Measurements from ENCODE around the gene NAALADL2.

DNA sequence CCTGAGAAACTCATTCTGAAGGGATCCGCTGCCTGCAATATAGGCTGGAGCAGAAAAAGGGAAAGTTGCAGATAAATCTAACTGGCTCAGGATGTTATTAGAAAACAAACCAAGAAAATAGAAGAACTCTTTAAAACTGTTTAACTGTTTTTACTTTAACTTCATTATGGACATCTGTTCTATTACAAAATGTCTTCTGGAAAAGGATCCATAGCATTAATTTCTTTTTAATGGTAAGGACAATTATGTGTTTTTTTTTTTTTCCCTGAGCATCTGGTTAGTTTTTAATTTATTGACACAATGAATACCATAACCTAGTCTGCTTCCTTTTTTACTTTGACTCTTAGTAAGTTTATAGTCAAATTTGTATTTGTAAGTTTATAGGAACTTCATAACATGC, 239.5 kb downstream of the NAALADL2 start:
- TF ChIP-seq FOXM1 (IDR thresholded peaks at IDR 0.05; ENCODE audit: borderline replicate concordance, low read depth) (no peak), EP300 (IDR thresholded peaks at IDR 0.05; ENCODE audit: borderline replicate concordance) (no peak), RAD21 (IDR thresholded peaks at IDR 0.05; ENCODE audit: low read depth) (no peak), TAF1 (IDR thresholded peaks at IDR 0.05; ENCODE audit: low read depth) (no peak), CEBPB (IDR thresholded peaks at IDR 0.05) (no peak), NFIC (IDR thresholded peaks at IDR 0.05) (no peak), YY1 (IDR thresholded peaks at IDR 0.05; ENCODE audit: low read depth) (no peak), EGR1 (IDR thresholded peaks at IDR 0.05) (no peak), CREB1 (IDR thresholded peaks at IDR 0.05; ENCODE audit: low read depth) (no peak)
- TF ChIP-seq, protein P1, sequence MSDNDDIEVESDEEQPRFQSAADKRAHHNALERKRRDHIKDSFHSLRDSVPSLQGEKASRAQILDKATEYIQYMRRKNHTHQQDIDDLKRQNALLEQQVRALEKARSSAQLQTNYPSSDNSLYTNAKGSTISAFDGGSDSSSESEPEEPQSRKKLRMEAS (IDR thresholded peaks at IDR 0.05), result no peak
- TF ChIP-seq, protein P2, sequence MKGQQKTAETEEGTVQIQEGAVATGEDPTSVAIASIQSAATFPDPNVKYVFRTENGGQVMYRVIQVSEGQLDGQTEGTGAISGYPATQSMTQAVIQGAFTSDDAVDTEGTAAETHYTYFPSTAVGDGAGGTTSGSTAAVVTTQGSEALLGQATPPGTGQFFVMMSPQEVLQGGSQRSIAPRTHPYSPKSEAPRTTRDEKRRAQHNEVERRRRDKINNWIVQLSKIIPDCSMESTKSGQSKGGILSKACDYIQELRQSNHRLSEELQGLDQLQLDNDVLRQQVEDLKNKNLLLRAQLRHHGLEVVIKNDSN (IDR thresholded peaks at IDR 0.05), result no peak
- TF ChIP-seq, protein P3, sequence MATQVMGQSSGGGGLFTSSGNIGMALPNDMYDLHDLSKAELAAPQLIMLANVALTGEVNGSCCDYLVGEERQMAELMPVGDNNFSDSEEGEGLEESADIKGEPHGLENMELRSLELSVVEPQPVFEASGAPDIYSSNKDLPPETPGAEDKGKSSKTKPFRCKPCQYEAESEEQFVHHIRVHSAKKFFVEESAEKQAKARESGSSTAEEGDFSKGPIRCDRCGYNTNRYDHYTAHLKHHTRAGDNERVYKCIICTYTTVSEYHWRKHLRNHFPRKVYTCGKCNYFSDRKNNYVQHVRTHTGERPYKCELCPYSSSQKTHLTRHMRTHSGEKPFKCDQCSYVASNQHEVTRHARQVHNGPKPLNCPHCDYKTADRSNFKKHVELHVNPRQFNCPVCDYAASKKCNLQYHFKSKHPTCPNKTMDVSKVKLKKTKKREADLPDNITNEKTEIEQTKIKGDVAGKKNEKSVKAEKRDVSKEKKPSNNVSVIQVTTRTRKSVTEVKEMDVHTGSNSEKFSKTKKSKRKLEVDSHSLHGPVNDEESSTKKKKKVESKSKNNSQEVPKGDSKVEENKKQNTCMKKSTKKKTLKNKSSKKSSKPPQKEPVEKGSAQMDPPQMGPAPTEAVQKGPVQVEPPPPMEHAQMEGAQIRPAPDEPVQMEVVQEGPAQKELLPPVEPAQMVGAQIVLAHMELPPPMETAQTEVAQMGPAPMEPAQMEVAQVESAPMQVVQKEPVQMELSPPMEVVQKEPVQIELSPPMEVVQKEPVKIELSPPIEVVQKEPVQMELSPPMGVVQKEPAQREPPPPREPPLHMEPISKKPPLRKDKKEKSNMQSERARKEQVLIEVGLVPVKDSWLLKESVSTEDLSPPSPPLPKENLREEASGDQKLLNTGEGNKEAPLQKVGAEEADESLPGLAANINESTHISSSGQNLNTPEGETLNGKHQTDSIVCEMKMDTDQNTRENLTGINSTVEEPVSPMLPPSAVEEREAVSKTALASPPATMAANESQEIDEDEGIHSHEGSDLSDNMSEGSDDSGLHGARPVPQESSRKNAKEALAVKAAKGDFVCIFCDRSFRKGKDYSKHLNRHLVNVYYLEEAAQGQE (IDR thresholded peaks at IDR 0.05; ENCODE audit: low read depth), result no peak
